ENCODE data around the gene RNF133. TPM values are rescaled to one million over a fixed set of nuclear protein-coding genes. Genes with fewer than 3 reads are reported as not detected.

Gene RNF133, protein sequence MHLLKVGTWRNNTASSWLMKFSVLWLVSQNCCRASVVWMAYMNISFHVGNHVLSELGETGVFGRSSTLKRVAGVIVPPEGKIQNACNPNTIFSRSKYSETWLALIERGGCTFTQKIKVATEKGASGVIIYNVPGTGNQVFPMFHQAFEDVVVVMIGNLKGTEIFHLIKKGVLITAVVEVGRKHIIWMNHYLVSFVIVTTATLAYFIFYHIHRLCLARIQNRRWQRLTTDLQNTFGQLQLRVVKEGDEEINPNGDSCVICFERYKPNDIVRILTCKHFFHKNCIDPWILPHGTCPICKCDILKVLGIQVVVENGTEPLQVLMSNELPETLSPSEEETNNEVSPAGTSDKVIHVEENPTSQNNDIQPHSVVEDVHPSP
- total RNA-seq = under 1 TPM in 3 of 4 donors, not detected in 1; 0.36 to 0.55 (median 0.49) TPM
- polyA plus RNA-seq = under 1 TPM in 1 of 3 donors, not detected in 2; 0.06 TPM

GRCh38 chr7:122699017-122699416 lies at the start of gene RNF133:
RNF133 (minus strand) TSS chr7:122699117; CDS start chr7:122698918, 199 bp downstream.
- Histone ChIP-seq H3K4me1 (no peaks in the 10 kb centered on the region), H3K27me3 (no peaks in the 10 kb centered on the region), H3K4me3 (no peak within 1 kb of the TSS), H3K27ac (no peak within 1 kb of the TSS), H3K36me3 (no peaks in the 10 kb centered on the region), H3K9me3 (no peaks in the 10 kb centered on the region)
- intact Hi-C loops (cut with DNase I) = no loop called here
- DNase-seq = no peak
- TF ChIP-seq POLR2A (IDR thresholded peaks at IDR 0.05) (no peak), EP300 (IDR thresholded peaks at IDR 0.05) (no peak), CTCF (IDR thresholded peaks at IDR 0.05) (no peak), POLR2AphosphoS5 (IDR thresholded peaks at IDR 0.05) (no peak)

DNA sequence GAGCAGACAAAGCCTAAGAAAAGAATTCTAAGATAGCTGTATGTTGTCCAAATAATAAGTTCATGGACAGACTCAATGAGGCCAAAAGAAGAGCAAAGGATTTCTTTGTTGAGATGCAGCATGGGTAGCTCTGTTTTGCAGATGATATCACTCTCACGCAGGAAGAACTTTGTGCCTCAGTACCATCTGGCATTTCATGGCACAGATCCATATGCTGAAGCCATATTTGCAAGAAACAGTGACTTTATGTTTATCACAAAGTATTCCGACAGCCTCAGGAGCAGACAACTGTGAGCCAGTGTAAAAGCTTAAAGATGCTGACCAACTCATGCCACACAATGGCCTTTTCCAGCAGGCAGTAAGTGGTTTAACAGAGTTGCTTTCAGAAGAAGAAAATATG lies 49.3 kb upstream of the RNF133 start:
- intact Hi-C loops (cut with DNase I) = no loop called here
- Histone ChIP-seq H3K27me3 (no peaks in the 10 kb centered on the region), H3K36me3 (no peaks in the 10 kb centered on the region), H3K27ac (no peak overlapping the region), H3K4me3 (no peak overlapping the region), H3K9me3 (no peaks in the 10 kb centered on the region), H3K4me1 (no peaks in the 10 kb centered on the region)
- DNase-seq = no peak
- WGBS, 2 donors = 88 to 97% methylated on average over 2 of the region's 2 CpGs
- no peak for TF ChIP-seq EP300 (IDR thresholded peaks at IDR 0.05)
- no peak for TF ChIP-seq POLR2A (IDR thresholded peaks at IDR 0.05)
- TF ChIP-seq POLR2AphosphoS5 (IDR thresholded peaks at IDR 0.05) = no peak
- TF ChIP-seq CTCF (IDR thresholded peaks at IDR 0.05) = no peak

DNA sequence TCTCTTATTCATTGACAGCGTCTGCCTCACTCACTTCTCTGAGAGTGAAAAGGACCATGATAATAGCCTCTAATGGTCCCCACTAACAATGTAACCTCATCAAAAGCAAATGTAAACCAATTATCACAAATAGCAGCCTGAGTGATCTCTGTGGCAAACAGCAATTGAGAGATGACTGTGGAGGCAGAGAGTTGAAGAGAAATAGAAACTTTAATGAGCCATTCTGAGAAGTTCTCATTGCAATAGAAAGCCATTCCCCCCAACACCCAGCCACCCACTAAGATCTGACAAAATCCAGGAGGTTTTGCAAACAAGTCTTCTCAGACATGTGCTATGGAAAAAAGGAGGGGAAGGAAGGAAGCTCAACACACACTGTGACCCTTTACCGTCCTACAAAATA lies 48.0 kb upstream of the RNF133 start:
- no peak overlapping the region for H3K27ac ChIP-seq
- 70 to 96% methylated on average over 2 of the region's 2 CpGs for WGBS, 2 donors
- DNase-seq = no peak
- no peaks in the 10 kb centered on the region for H3K36me3 ChIP-seq
- intact Hi-C loops (cut with DNase I) = no loop called here
- H3K4me1 ChIP-seq = no peaks in the 10 kb centered on the region
- H3K9me3 ChIP-seq = no peaks in the 10 kb centered on the region
- TF ChIP-seq POLR2AphosphoS5 (IDR thresholded peaks at IDR 0.05) (no peak), POLR2A (IDR thresholded peaks at IDR 0.05) (no peak), CTCF (IDR thresholded peaks at IDR 0.05) (no peak)
- no peaks in the 10 kb centered on the region for H3K27me3 ChIP-seq
- no peak overlapping the region for H3K4me3 ChIP-seq

GRCh38 chr7:122743211-122743610 lies 44.3 kb upstream of the RNF133 start:
- TF ChIP-seq POLR2AphosphoS5 (IDR thresholded peaks at IDR 0.05) (no peak), CTCF (IDR thresholded peaks at IDR 0.05) (no peak), POLR2A (IDR thresholded peaks at IDR 0.05) (no peak), EP300 (IDR thresholded peaks at IDR 0.05) (no peak)
- intact Hi-C loops (cut with DNase I) = no loop called here

GRCh38 chr7:122738947-122739346 lies 40.0 kb upstream of the RNF133 start:
- H3K4me1 ChIP-seq = no peaks in the 10 kb centered on the region
- 73 to 93% methylated on average over 2 of the region's 2 CpGs for WGBS, 2 donors
- no peak for DNase-seq

More at GRCh38 chr7:122743211-122743610, 44.3 kb upstream of the RNF133 start:
- Histone ChIP-seq H3K9me3 (no peaks in the 10 kb centered on the region), H3K4me1 (no peaks in the 10 kb centered on the region), H3K27ac (no peak overlapping the region), H3K27me3 (no peaks in the 10 kb centered on the region), H3K36me3 (no peaks in the 10 kb centered on the region), H3K4me3 (no peak overlapping the region)
- no peak for DNase-seq

More at GRCh38 chr7:122738947-122739346, 40.0 kb upstream of the RNF133 start:
- TF ChIP-seq EP300 (IDR thresholded peaks at IDR 0.05) (no peak), POLR2A (IDR thresholded peaks at IDR 0.05) (no peak), CTCF (IDR thresholded peaks at IDR 0.05) (no peak), POLR2AphosphoS5 (IDR thresholded peaks at IDR 0.05) (no peak)
- no peak overlapping the region for H3K4me3 ChIP-seq
- H3K36me3 ChIP-seq = no peaks in the 10 kb centered on the region
- H3K9me3 ChIP-seq = no peaks in the 10 kb centered on the region
- intact Hi-C loops (cut with DNase I) = no loop called here
- H3K27ac ChIP-seq = no peak overlapping the region
- no peaks in the 10 kb centered on the region for H3K27me3 ChIP-seq
